ENCODE results near the gene AAK1. TPM values are rescaled to one million over a fixed set of nuclear protein-coding genes. Genes with fewer than 3 reads are reported as not detected.

AAK1 gene
- total RNA-seq, 1 donor from 2014 or later = 108 TPM

DNA sequence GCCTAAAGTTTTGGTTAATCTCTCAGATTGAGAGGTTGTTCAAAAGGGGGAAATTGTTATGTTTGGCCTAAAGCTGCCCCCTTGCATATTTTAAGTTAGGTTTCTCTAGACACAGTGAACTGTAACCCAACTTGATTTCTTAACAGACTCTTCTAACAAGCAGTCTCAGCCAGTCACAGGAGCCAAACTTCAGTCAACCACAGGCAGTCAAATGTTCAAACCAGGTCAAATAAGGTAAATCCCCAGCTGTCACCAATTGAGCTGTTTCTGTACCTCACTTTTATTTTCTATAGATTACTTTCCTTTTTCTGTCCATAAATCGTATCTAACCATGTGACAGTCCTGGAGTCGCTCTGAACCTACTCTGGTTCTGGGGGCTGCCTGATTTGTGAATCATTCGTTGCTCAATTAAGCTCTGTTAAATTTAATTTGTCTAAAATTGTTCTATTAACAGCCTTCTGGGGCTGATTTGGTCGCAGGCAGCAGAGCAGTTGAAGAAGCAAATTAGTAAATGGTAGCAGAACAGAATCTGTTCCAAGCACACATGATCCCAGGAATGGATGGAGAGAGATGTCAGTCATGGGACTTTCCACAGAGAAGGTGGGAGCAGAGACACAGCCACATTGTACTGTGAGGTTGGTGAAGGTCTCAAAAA lies 189.9 kb downstream of the AAK1 start:
- H3K4me3 Mint-ChIP-seq (ENCODE audit: unreplicated experiment) = no peak overlapping the region

DNA sequence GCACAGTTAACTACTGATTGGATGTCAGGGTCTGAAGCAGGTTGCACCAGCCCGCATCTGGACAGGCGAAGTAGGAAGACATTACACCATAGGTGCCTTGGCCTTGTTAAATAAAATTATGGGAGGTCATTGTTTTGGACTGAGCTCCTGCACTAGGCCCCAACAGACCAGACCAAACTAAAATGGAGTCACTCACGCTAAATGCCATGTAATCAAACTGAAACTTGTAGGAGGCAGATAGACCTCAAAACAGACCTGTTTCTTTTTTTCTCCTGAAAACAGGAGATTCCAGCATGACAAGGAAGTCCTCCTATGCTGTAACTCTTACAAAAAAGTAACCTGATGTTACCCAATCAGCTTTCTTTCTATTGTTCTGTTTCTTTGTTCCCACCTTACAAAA lies 190.9 kb downstream of the AAK1 start:
- Histone ChIP-seq H3K36me3 (ENCODE audit: insufficient read depth, low read length) (no peaks in the 10 kb centered on the region), H3K9me3 (ENCODE audit: insufficient read depth, low read depth, low read length) (no peaks in the 10 kb centered on the region), H4K20me1 (ENCODE audit: insufficient read depth, low read length) (no peaks in the 10 kb centered on the region), H3K9ac (ENCODE audit: low read length) (no peak overlapping the region), H3K4me2 (ENCODE audit: low read length) (no peak overlapping the region), H3K27me3 (ENCODE audit: insufficient read depth, low read length) (no peaks in the 10 kb centered on the region), H3K79me2 (ENCODE audit: insufficient read depth, low read length) (no peaks in the 10 kb centered on the region), H3K27ac (ENCODE audit: low read depth, low read length) (no peak overlapping the region), H3K4me3 (ENCODE audit: insufficient read depth, low read depth, low read length) (no peak overlapping the region), H3K4me1 (ENCODE audit: insufficient read depth, low read length) (no peaks in the 10 kb centered on the region), H2AFZ (ENCODE audit: low read depth, low read length) (no peak overlapping the region)
- TF ChIP-seq EZH2 (IDR thresholded peaks at IDR 0.05; ENCODE audit: insufficient read depth, low read length) = no peak
- TF ChIP-seq, protein P1, sequence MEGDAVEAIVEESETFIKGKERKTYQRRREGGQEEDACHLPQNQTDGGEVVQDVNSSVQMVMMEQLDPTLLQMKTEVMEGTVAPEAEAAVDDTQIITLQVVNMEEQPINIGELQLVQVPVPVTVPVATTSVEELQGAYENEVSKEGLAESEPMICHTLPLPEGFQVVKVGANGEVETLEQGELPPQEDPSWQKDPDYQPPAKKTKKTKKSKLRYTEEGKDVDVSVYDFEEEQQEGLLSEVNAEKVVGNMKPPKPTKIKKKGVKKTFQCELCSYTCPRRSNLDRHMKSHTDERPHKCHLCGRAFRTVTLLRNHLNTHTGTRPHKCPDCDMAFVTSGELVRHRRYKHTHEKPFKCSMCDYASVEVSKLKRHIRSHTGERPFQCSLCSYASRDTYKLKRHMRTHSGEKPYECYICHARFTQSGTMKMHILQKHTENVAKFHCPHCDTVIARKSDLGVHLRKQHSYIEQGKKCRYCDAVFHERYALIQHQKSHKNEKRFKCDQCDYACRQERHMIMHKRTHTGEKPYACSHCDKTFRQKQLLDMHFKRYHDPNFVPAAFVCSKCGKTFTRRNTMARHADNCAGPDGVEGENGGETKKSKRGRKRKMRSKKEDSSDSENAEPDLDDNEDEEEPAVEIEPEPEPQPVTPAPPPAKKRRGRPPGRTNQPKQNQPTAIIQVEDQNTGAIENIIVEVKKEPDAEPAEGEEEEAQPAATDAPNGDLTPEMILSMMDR (IDR thresholded peaks at IDR 0.05; ENCODE audit: insufficient read depth, low read depth, low read length) = no peak
- Mint-ChIP-seq H3K27me3 (ENCODE audit: low read depth, unreplicated experiment) (peaks cover 8% of the 10 kb centered on the region), H3K36me3 (ENCODE audit: low read depth, unreplicated experiment) (peaks cover 3% of the 10 kb centered on the region), H3K4me1 (ENCODE audit: low read depth, unreplicated experiment) (no peaks in the 10 kb centered on the region), H3K9me3 (ENCODE audit: unreplicated experiment) (no peaks in the 10 kb centered on the region), H3K27ac (ENCODE audit: unreplicated experiment) (no peak overlapping the region), H3K4me3 (ENCODE audit: unreplicated experiment) (no peak overlapping the region)
- FAIRE-seq = no peak
- DNase-seq (ENCODE audit: low read depth) = no peak

More for the DNA sequence above, 189.9 kb downstream of the AAK1 start:
- H3K36me3 Mint-ChIP-seq (ENCODE audit: low read depth, unreplicated experiment) = no peaks in the 10 kb centered on the region
- no peaks in the 10 kb centered on the region for H3K4me1 ChIP-seq (ENCODE audit: insufficient read depth, low read length)
- H3K27me3 ChIP-seq (ENCODE audit: insufficient read depth, low read length) = no peaks in the 10 kb centered on the region
- no peaks in the 10 kb centered on the region for H3K9me3 Mint-ChIP-seq (ENCODE audit: unreplicated experiment)
- H3K79me2 ChIP-seq (ENCODE audit: insufficient read depth, low read length) = no peaks in the 10 kb centered on the region
- H3K36me3 ChIP-seq (ENCODE audit: insufficient read depth, low read length) = no peaks in the 10 kb centered on the region
- no peak for TF ChIP-seq EZH2 (IDR thresholded peaks at IDR 0.05; ENCODE audit: insufficient read depth, low read length)
- TF ChIP-seq, protein P1 (IDR thresholded peaks at IDR 0.05; ENCODE audit: insufficient read depth, low read depth, low read length) = no peak
- H3K9me3 ChIP-seq (ENCODE audit: insufficient read depth, low read depth, low read length) = no peaks in the 10 kb centered on the region
- no peaks in the 10 kb centered on the region for H3K27me3 Mint-ChIP-seq (ENCODE audit: low read depth, unreplicated experiment)
- no peak overlapping the region for H3K4me2 ChIP-seq (ENCODE audit: low read length)
- no peak for DNase-seq (ENCODE audit: low read depth)
- H3K4me1 Mint-ChIP-seq (ENCODE audit: low read depth, unreplicated experiment) = no peaks in the 10 kb centered on the region
- FAIRE-seq = no peak
- H3K27ac Mint-ChIP-seq (ENCODE audit: unreplicated experiment) = no peak overlapping the region
- no peak overlapping the region for H3K9ac ChIP-seq (ENCODE audit: low read length)
- H2AFZ ChIP-seq (ENCODE audit: low read depth, low read length) = no peak overlapping the region
- H3K4me3 ChIP-seq (ENCODE audit: insufficient read depth, low read depth, low read length) = no peak overlapping the region
- no peak overlapping the region for H3K27ac ChIP-seq (ENCODE audit: low read depth, low read length)
- H4K20me1 ChIP-seq (ENCODE audit: insufficient read depth, low read length) = no peaks in the 10 kb centered on the region

DNA sequence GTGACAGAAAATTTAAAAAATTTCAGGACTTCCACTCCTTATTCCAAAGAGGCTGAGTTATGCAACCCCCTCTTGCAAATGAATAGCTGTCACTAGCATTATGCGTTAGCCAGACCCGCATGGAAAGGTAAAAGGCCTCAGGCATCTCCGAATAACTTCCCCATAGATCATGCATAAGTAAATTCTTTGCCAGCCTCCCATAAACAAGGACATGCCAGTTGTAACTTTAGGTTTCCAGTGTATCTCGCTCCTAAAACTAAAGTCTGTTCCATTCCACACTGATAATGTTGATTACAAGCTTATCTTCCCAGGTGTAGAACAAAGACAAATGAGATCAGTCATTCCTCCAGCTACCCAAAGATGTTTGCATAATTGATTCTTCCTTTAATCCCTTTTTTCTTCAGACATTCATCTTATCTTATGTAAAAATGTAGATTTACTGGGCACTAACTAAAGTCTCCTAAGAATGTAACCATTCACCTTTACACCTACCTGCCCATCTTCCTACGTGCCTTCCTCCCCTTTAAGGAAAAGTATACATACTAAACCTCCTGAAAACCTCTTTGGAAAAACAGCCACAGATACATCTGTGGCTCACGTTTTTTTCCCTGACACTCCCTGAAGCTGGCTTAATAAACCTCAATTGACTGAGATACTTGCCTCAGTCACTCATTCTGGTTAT lies 192.7 kb downstream of the AAK1 start:
- no peak overlapping the region for H3K27ac Mint-ChIP-seq (ENCODE audit: unreplicated experiment)
- Histone ChIP-seq H3K9me3 (ENCODE audit: insufficient read depth, low read depth, low read length) (no peaks in the 10 kb centered on the region), H3K4me1 (ENCODE audit: insufficient read depth, low read length) (no peaks in the 10 kb centered on the region), H2AFZ (ENCODE audit: low read depth, low read length) (no peak overlapping the region), H3K36me3 (ENCODE audit: insufficient read depth, low read length) (no peaks in the 10 kb centered on the region), H3K4me2 (ENCODE audit: low read length) (no peak overlapping the region), H3K79me2 (ENCODE audit: insufficient read depth, low read length) (no peaks in the 10 kb centered on the region), H3K27ac (ENCODE audit: low read depth, low read length) (no peak overlapping the region), H3K27me3 (ENCODE audit: insufficient read depth, low read length) (no peaks in the 10 kb centered on the region), H3K4me3 (ENCODE audit: insufficient read depth, low read depth, low read length) (no peak overlapping the region), H4K20me1 (ENCODE audit: insufficient read depth, low read length) (no peaks in the 10 kb centered on the region), H3K9ac (ENCODE audit: low read length) (no peak overlapping the region)
- TF ChIP-seq, protein P1 (IDR thresholded peaks at IDR 0.05; ENCODE audit: insufficient read depth, low read depth, low read length) = no peak
- no peak for TF ChIP-seq EZH2 (IDR thresholded peaks at IDR 0.05; ENCODE audit: insufficient read depth, low read length)
- H3K4me1 Mint-ChIP-seq (ENCODE audit: low read depth, unreplicated experiment) = no peaks in the 10 kb centered on the region
- DNase-seq (ENCODE audit: low read depth) (no peak), FAIRE-seq (no peak)
- H3K9me3 Mint-ChIP-seq (ENCODE audit: unreplicated experiment) = peaks cover 2% of the 10 kb centered on the region
- peaks cover 16% of the 10 kb centered on the region for H3K27me3 Mint-ChIP-seq (ENCODE audit: low read depth, unreplicated experiment)
- H3K4me3 Mint-ChIP-seq (ENCODE audit: unreplicated experiment) = no peak overlapping the region
- H3K36me3 Mint-ChIP-seq (ENCODE audit: low read depth, unreplicated experiment) = peaks cover 4% of the 10 kb centered on the region

Data from astrocyte (in vitro differentiated cells and primary cell).